ENCODE measurements around the gene CLSTN2. TPM values are rescaled to one million over a fixed set of nuclear protein-coding genes. Genes with fewer than 3 reads are reported as not detected.

CLSTN2 gene
- total and polyA plus RNA-seq, 4 donors: 0.09 to 2.2 (median 0.55) TPM

GRCh38 chr3:140508550-140508949 lies 573.6 kb downstream of the CLSTN2 start:
- no peak overlapping the region for H3K9ac ChIP-seq (ENCODE audit: low read depth in 1 of 2, low read length in 2 of 2)
- H3K27me3 ChIP-seq (ENCODE audit: control insufficient read depth in 4 of 4, insufficient read depth in 4 of 4, low read length in 3 of 4): peaks cover 0 to 3% (median 0%) of the 10 kb centered on the region in 4 donors
- H3K4me3 ChIP-seq (ENCODE audit: low read depth in 1 of 3, low read length in 3 of 3): no peak overlapping the region
- no peak for TF ChIP-seq REST (IDR thresholded peaks at IDR 0.05)
- TF ChIP-seq HNF4G (IDR thresholded peaks at IDR 0.05): no peak
- no peak for TF ChIP-seq GABPA (IDR thresholded peaks at IDR 0.05 in 1 of 2, conservative IDR thresholded peaks at IDR 0.05 in 1 of 2)
- no peak for TF ChIP-seq TAF1 (conservative IDR thresholded peaks at IDR 0.05)
- no peak for TF ChIP-seq ZBTB33 (IDR thresholded peaks at IDR 0.05)
- TF ChIP-seq, protein P1, sequence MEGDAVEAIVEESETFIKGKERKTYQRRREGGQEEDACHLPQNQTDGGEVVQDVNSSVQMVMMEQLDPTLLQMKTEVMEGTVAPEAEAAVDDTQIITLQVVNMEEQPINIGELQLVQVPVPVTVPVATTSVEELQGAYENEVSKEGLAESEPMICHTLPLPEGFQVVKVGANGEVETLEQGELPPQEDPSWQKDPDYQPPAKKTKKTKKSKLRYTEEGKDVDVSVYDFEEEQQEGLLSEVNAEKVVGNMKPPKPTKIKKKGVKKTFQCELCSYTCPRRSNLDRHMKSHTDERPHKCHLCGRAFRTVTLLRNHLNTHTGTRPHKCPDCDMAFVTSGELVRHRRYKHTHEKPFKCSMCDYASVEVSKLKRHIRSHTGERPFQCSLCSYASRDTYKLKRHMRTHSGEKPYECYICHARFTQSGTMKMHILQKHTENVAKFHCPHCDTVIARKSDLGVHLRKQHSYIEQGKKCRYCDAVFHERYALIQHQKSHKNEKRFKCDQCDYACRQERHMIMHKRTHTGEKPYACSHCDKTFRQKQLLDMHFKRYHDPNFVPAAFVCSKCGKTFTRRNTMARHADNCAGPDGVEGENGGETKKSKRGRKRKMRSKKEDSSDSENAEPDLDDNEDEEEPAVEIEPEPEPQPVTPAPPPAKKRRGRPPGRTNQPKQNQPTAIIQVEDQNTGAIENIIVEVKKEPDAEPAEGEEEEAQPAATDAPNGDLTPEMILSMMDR (IDR thresholded peaks at IDR 0.05; ENCODE audit: low read depth, low read length, missing input control): no peak
- TF ChIP-seq MAX (IDR thresholded peaks at IDR 0.05): no peak
- TF ChIP-seq ATF3 (IDR thresholded peaks at IDR 0.05): no peak
- TF ChIP-seq SP1 (IDR thresholded peaks at IDR 0.05): no peak
- no peak for TF ChIP-seq RXRA (IDR thresholded peaks at IDR 0.05)
- no peak for TF ChIP-seq YY1 (IDR thresholded peaks at IDR 0.05)
- no peak for TF ChIP-seq RAD21 (IDR thresholded peaks at IDR 0.05)
- no peak for TF ChIP-seq FOXA2 (IDR thresholded peaks at IDR 0.05)
- TF ChIP-seq JUND (IDR thresholded peaks at IDR 0.05): no peak
- no peak for TF ChIP-seq FOXA1 (IDR thresholded peaks at IDR 0.05)
- no peak for TF ChIP-seq NR2F2 (IDR thresholded peaks at IDR 0.05)
- no peak for TF ChIP-seq EGR1 (IDR thresholded peaks at IDR 0.05; ENCODE audit: low read depth in 2 of 2)
- no peak for TF ChIP-seq HNF4A (conservative IDR thresholded peaks at IDR 0.05)
- no peaks in the 10 kb centered on the region for H3K4me1 ChIP-seq (ENCODE audit: control insufficient read depth in 4 of 4, insufficient read depth in 4 of 4, low read length in 3 of 4)
- H3K9me3 ChIP-seq (ENCODE audit: control insufficient read depth in 4 of 4, low read length in 3 of 4): no peaks in the 10 kb centered on the region
- 81% methylated on average over 3 of the region's 3 CpGs for WGBS
- no peaks in the 10 kb centered on the region for H3K36me3 ChIP-seq (ENCODE audit: control insufficient read depth in 4 of 4, insufficient read depth in 3 of 4, low read depth in 1 of 4, low read length in 3 of 4)
- no peak overlapping the region for H3K27ac ChIP-seq (ENCODE audit: low read depth in 1 of 2, low read length in 2 of 2)
- DNase-seq (ENCODE audit: low spot score): no peak
